ENCODE data around the gene NMRK1. TPM values are rescaled to one million over a fixed set of nuclear protein-coding genes. Genes with fewer than 3 reads are reported as not detected.
A peak's percentile ranks its signal among the peaks of the same experiment; 100 is the strongest.

Gene NMRK1
- total and polyA plus RNA-seq, 7 experiments from 2014 or later = 23.4 to 103 (median 64.3) TPM

DNA sequence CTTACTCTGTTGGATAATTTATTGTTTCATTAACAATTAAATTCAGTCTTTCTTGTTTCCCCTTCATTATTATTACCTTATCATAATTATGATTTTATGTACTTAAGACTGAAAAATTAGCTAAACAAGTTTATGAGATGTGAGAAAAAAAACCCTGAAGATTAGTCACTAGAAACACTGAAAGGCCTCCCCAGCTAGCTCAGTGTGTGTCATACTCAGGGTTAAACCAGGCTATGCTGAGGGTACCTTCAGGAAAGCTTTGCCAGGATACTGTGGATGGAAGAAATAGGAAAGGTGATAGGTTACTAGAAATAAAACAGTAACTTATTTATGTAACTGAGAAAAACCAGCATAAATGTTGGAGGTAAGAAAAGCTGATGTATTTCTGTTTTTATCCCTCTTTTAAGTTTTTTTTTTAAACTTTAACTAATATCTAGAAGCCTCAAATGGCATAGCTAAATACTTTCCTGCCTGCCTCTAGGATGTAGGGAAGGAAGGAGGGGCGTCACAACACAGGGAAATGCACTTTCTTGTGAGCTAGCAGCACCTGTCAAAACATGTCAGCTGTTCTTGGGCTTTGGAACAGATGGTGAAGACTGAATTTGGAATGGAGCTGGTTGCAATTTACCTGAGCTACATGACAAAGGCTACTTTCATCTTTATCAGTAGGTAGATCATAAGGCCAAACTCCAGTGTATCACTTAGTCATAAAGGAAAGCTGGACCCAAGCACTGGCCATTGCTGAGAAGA is 24.2 kb downstream of the NMRK1 start:
- peaks cover 5 to 60% (median 36%) of the 10 kb centered on the region in 5 donors for H3K36me3 Mint-ChIP-seq
- POLR2A ChIA-PET = interaction anchor here (0.7 to 1.2 kb wide), 2 partner anchors 12 to 36 kb away, joined by 3 to 5 read pairs; partner anchors contain the start of gene CARNMT1
- intact Hi-C loops (cut with micrococcal nuclease) = no loop called here

DNA sequence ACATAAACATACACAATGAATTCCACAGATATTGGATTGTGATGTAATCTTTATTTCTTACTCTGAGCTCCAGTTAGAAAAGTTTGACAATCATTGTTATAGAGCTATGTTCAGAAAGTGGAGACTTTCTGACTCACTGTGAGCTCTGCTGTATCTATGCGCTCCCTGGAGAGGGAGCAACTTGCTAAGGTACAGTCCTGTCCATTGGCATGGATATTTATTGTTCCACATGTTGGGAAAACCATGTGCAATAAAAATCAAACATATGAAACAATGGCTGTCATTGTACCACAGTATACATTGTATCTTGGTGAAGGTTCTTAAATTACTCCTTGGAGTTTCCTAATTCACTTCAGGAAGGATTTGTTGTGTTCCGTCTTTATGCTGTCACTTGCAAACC is 26.8 kb downstream of the NMRK1 start:
- ATAC-seq = no peak
- Histone ChIP-seq H3K9me3 (ENCODE audit: control insufficient read depth in 2 of 3, low read length in 3 of 3) (no peaks in the 10 kb centered on the region), H3K36me3 (ENCODE audit: control insufficient read depth in 2 of 3, insufficient read depth in 3 of 3, low read length in 3 of 3) (peaks cover 0 to 43% (median 7%) of the 10 kb centered on the region in 3 experiments), H3K4me1 (ENCODE audit: control insufficient read depth in 2 of 2, insufficient read depth in 2 of 2, low read length in 2 of 2) (no peaks in the 10 kb centered on the region), H3K27ac (ENCODE audit: low read depth, low read length) (no peak overlapping the region), H3K27me3 (ENCODE audit: control insufficient read depth in 2 of 2, insufficient read depth in 2 of 2, low read length in 2 of 2) (no peaks in the 10 kb centered on the region), H3K4me3 (ENCODE audit: low read length) (no peak overlapping the region)
- H3K4me3 Mint-ChIP-seq = no peak overlapping the region
- H3K27me3 Mint-ChIP-seq = no peaks in the 10 kb centered on the region
- H3K4me1 Mint-ChIP-seq = peaks cover 0 to 2% (median 0%) of the 10 kb centered on the region in 7 donors
- H3K27ac Mint-ChIP-seq = peak overlapping the region in 1 of 9 donors; percentile 32
- ChIA-PET POLR2A (interaction anchor here (0.5 kb wide), 1 partner anchor 55 kb away, joined by 3 read pairs; no protein-coding TSS in a partner anchor), CTCF (no interaction called here)
- peaks cover 0 to 36% (median 19%) of the 10 kb centered on the region in 5 donors for H3K36me3 Mint-ChIP-seq
- peaks cover 0 to 7% (median 0%) of the 10 kb centered on the region in 11 donors for H3K9me3 Mint-ChIP-seq
- DNase-seq = no peak
- intact Hi-C loops (cut with micrococcal nuclease) = no loop called here

More for the DNA sequence above, 24.2 kb downstream of the NMRK1 start:
- Mint-ChIP-seq H3K4me3 (no peak overlapping the region), H3K4me1 (peaks cover 0 to 12% (median 6%) of the 10 kb centered on the region in 7 donors), H3K27ac (peak overlapping the region in 8 of 9 donors; percentile 23 to 88 (median 54)), H3K9me3 (peaks cover 0 to 6% (median 0%) of the 10 kb centered on the region in 11 donors), H3K27me3 (no peaks in the 10 kb centered on the region)
- H3K9me3 ChIP-seq (ENCODE audit: control insufficient read depth in 2 of 3, low read length in 3 of 3) = no peaks in the 10 kb centered on the region
- no peak overlapping the region for H3K4me3 ChIP-seq (ENCODE audit: low read length)
- H3K36me3 ChIP-seq (ENCODE audit: control insufficient read depth in 2 of 3, insufficient read depth in 3 of 3, low read length in 3 of 3) = peaks cover 4 to 65% (median 7%) of the 10 kb centered on the region in 3 experiments
- H3K27ac ChIP-seq (ENCODE audit: low read depth, low read length) = peak overlapping the region; percentile 14
- H3K27me3 ChIP-seq (ENCODE audit: control insufficient read depth in 2 of 2, insufficient read depth in 2 of 2, low read length in 2 of 2) = no peaks in the 10 kb centered on the region
- no peak for ATAC-seq
- CTCF ChIA-PET = interaction anchor here (0.9 to 1.2 kb wide), 2 partner anchors 14 to 33 kb away, joined by 3 to 4 read pairs; no protein-coding TSS in a partner anchor
- H3K4me1 ChIP-seq (ENCODE audit: control insufficient read depth in 2 of 2, insufficient read depth in 2 of 2, low read length in 2 of 2) = no peaks in the 10 kb centered on the region
- no peak for DNase-seq

DNA sequence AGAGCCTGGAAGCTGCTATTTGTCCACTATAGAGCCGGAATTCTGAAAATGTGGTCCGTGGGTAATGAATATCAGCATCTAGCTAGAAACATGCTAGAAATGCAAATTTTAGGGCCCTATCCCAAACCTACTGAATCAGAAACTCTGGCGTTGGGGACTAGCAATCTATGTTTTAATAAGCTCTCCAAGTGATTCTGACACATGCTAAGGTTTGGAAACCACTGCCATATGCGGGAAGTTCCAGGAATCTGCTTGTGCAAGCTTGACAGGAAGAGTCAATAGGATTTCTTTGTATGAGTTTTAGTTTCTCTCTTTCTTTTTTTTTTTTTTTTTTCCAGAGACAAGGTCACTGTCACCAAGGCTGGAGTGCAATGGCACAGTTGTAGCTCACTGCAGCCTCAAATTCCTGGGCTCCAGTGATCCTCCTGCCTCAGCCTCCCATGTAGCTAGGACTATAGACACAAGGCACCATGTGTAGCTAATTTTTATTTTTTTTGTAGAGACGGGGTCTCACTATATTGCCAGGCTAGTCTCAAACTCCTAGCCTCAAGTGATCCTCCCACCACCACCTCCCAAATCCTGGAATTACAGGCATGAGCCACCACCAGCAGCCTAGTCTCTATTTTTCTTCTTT is 33.5 kb downstream of the NMRK1 start:
- no peaks in the 10 kb centered on the region for H3K4me1 Mint-ChIP-seq
- H3K36me3 ChIP-seq (ENCODE audit: control insufficient read depth in 2 of 3, insufficient read depth in 3 of 3, low read length in 3 of 3) = no peaks in the 10 kb centered on the region
- no peaks in the 10 kb centered on the region for H3K27me3 ChIP-seq (ENCODE audit: control insufficient read depth in 2 of 2, insufficient read depth in 2 of 2, low read length in 2 of 2)
- no peak for DNase-seq
- no peak for ATAC-seq
- no peaks in the 10 kb centered on the region for H3K9me3 ChIP-seq (ENCODE audit: control insufficient read depth in 2 of 3, low read length in 3 of 3)
- H3K4me3 Mint-ChIP-seq = no peak overlapping the region
- CTCF ChIA-PET = interaction anchor here (0.6 kb wide), 2 partner anchors 26 to 239 kb away, joined by 4 to 6 read pairs; partner anchors contain the start of gene CARNMT1
- no peak overlapping the region for H3K4me3 ChIP-seq (ENCODE audit: low read length)
- H3K27ac ChIP-seq (ENCODE audit: low read depth, low read length) = no peak overlapping the region
- POLR2A ChIA-PET = interaction anchor here (1.1 kb wide), 1 partner anchor 87 kb away, joined by 4 read pairs; no protein-coding TSS in a partner anchor
- peaks cover 0 to 8% (median 1%) of the 10 kb centered on the region in 11 donors for H3K9me3 Mint-ChIP-seq
- intact Hi-C loops (cut with micrococcal nuclease) = no loop called here
- no peaks in the 10 kb centered on the region for H3K27me3 Mint-ChIP-seq
- H3K4me1 ChIP-seq (ENCODE audit: control insufficient read depth in 2 of 2, insufficient read depth in 2 of 2, low read length in 2 of 2) = no peaks in the 10 kb centered on the region
- H3K27ac Mint-ChIP-seq = no peak overlapping the region
- H3K36me3 Mint-ChIP-seq = peaks cover 0 to 7% (median 3%) of the 10 kb centered on the region in 5 donors

DNA sequence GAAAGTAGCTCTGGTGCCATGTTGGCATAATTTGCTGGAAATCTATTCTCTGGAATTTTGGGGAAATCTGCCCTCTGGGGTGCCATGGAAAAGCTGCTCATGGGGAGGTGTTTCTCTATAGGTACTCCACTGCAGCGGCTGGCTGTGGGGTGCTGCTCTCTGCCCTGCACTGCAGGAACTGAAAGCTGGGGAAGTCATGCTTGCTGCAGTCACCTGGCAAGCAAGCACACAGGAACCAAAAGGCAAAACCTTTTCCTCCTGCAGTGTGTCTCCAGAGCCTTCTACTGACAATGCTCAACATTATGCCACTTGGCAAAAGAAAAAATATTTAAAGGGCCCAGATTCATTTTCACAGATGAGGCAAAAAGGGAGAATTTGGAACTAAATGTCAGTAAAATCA is 34.1 kb downstream of the NMRK1 start:
- Histone ChIP-seq H3K9me3 (ENCODE audit: control insufficient read depth in 2 of 3, low read length in 3 of 3) (no peaks in the 10 kb centered on the region), H3K27me3 (ENCODE audit: control insufficient read depth in 2 of 2, insufficient read depth in 2 of 2, low read length in 2 of 2) (no peaks in the 10 kb centered on the region), H3K4me1 (ENCODE audit: control insufficient read depth in 2 of 2, insufficient read depth in 2 of 2, low read length in 2 of 2) (no peaks in the 10 kb centered on the region), H3K4me3 (ENCODE audit: low read length) (no peak overlapping the region), H3K27ac (ENCODE audit: low read depth, low read length) (no peak overlapping the region), H3K36me3 (ENCODE audit: control insufficient read depth in 2 of 3, insufficient read depth in 3 of 3, low read length in 3 of 3) (no peaks in the 10 kb centered on the region)
- Mint-ChIP-seq H3K27me3 (no peaks in the 10 kb centered on the region), H3K4me1 (no peaks in the 10 kb centered on the region), H3K9me3 (peaks cover 0 to 6% (median 0%) of the 10 kb centered on the region in 11 donors), H3K4me3 (no peak overlapping the region), H3K36me3 (peaks cover 0 to 7% (median 0%) of the 10 kb centered on the region in 5 donors), H3K27ac (no peak overlapping the region)
- POLR2A ChIA-PET = no interaction called here
- no peak for ATAC-seq
- CTCF ChIA-PET = no interaction called here
- DNase-seq = no peak
- intact Hi-C loops (cut with micrococcal nuclease) = no loop called here

DNA sequence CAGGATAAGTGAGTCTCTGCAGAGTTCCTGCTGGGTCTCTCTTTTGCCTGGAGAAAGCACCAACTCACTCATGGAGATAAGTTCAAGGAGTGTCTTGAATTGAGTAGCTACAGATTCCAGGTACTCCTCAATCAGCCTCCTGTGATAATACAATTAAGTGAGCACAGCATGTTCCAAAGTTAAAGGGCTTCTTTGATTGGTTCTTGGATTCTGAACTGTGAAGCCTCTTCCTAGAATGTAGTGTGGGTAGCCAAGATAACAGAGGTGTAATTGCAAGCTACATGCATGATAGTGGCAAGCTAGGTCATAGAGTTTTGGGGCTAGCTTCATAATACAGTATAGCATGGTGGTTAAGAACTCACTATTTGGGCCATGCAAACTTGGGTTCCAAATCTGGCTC is 36.7 kb downstream of the NMRK1 start:
- Histone ChIP-seq H3K27me3 (ENCODE audit: control insufficient read depth in 2 of 2, insufficient read depth in 2 of 2, low read length in 2 of 2) (no peaks in the 10 kb centered on the region), H3K4me1 (ENCODE audit: control insufficient read depth in 2 of 2, insufficient read depth in 2 of 2, low read length in 2 of 2) (no peaks in the 10 kb centered on the region), H3K27ac (ENCODE audit: low read depth, low read length) (no peak overlapping the region), H3K9me3 (ENCODE audit: control insufficient read depth in 2 of 3, low read length in 3 of 3) (no peaks in the 10 kb centered on the region), H3K36me3 (ENCODE audit: control insufficient read depth in 2 of 3, insufficient read depth in 3 of 3, low read length in 3 of 3) (no peaks in the 10 kb centered on the region), H3K4me3 (ENCODE audit: low read length) (no peak overlapping the region)
- ATAC-seq (no peak), DNase-seq (no peak)
- H3K4me3 Mint-ChIP-seq = no peak overlapping the region
- H3K4me1 Mint-ChIP-seq = no peaks in the 10 kb centered on the region
- ChIA-PET POLR2A (no interaction called here), CTCF (no interaction called here)
- no peaks in the 10 kb centered on the region for H3K36me3 Mint-ChIP-seq
- intact Hi-C loops (cut with micrococcal nuclease) = no loop called here
- H3K27ac Mint-ChIP-seq = no peak overlapping the region
- H3K9me3 Mint-ChIP-seq = peaks cover 0 to 4% (median 0%) of the 10 kb centered on the region in 11 donors
- H3K27me3 Mint-ChIP-seq = no peaks in the 10 kb centered on the region

DNA sequence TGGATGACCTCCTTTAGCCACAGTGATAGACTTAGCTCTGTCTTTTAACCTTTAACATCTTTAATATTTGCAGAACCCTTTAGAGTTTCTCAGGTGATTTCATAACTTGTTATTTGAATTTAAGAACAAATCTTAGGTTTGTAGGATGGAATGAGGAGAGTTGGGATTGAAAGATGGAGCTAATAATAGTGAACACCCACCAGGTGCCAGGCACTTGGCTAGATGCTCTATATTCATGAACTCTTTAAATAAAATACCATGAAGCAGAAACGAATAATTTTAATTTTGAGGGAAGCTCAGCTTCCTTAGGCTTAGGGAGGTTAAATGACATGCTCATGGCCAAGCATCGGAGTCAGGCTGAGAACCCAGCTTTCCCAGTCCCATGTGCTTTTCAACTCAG is 40.4 kb downstream of the NMRK1 start:
- Mint-ChIP-seq H3K4me3 (no peak overlapping the region), H3K36me3 (no peaks in the 10 kb centered on the region), H3K4me1 (no peaks in the 10 kb centered on the region), H3K27me3 (peaks cover 0 to 8% (median 0%) of the 10 kb centered on the region in 5 donors), H3K27ac (no peak overlapping the region), H3K9me3 (peaks cover 0 to 1% (median 0%) of the 10 kb centered on the region in 11 donors)
- CTCF ChIA-PET = interaction anchor here (1.7 kb wide), 1 partner anchor 10 kb away, joined by 3 read pairs; no protein-coding TSS in a partner anchor
- POLR2A ChIA-PET = interaction anchor here (0.6 kb wide), 1 partner anchor 195 kb away, joined by 5 read pairs; no protein-coding TSS in a partner anchor
- ATAC-seq = no peak
- no peak overlapping the region for H3K4me3 ChIP-seq (ENCODE audit: low read length)
- H3K36me3 ChIP-seq (ENCODE audit: control insufficient read depth in 2 of 3, insufficient read depth in 3 of 3, low read length in 3 of 3) = no peaks in the 10 kb centered on the region
- DNase-seq = no peak
- no peaks in the 10 kb centered on the region for H3K4me1 ChIP-seq (ENCODE audit: control insufficient read depth in 2 of 2, insufficient read depth in 2 of 2, low read length in 2 of 2)
- H3K27ac ChIP-seq (ENCODE audit: low read depth, low read length) = no peak overlapping the region
- H3K27me3 ChIP-seq (ENCODE audit: control insufficient read depth in 2 of 2, insufficient read depth in 2 of 2, low read length in 2 of 2) = no peaks in the 10 kb centered on the region
- H3K9me3 ChIP-seq (ENCODE audit: control insufficient read depth in 2 of 3, low read length in 3 of 3) = no peaks in the 10 kb centered on the region
- intact Hi-C loops (cut with micrococcal nuclease) = no loop called here
